HepG2 (cell line): Measurements from ENCODE around the gene EHD1. TPM values are rescaled to one million over a fixed set of nuclear protein-coding genes. Genes with fewer than 3 reads are reported as not detected.

Experiments
- ADNP ChIP-seq: sonication (generic); formaldehyde crosslinking; IDR thresholded peaks from 2 replicates; pipeline ENCODE4 v1.4.0; 2020; ENCODE audit warnings: missing genetic modification reagents
- ARID4A ChIP-seq: sonication (generic); formaldehyde crosslinking; IDR thresholded peaks from 2 replicates; pipeline ENCODE4 v1.5.0; 2020; ENCODE audit warnings: mild to moderate bottlenecking, missing genetic modification reagents, borderline replicate concordance
- ATM ChIP-seq: fragments of 450-650 bp; IDR thresholded peaks from 2 replicates; pipeline ENCODE4 v1.7.1; 2017; ENCODE audit warnings: mild to moderate bottlenecking, borderline replicate concordance
- GPBP1L1 ChIP-seq: sonication (generic); formaldehyde crosslinking; IDR thresholded peaks from 2 replicates; pipeline ENCODE4 v1.5.0; 2020; ENCODE audit warnings: mild to moderate bottlenecking, missing genetic modification reagents
- KDM5B ChIP-seq: sonication (generic); formaldehyde crosslinking; IDR thresholded peaks from 2 replicates; pipeline ENCODE4 v1.4.0; 2020; ENCODE audit warnings: missing genetic modification reagents, mild to moderate bottlenecking, borderline replicate concordance
- KDM6A ChIP-seq: IDR thresholded peaks from 2 replicates; pipeline ENCODE4 v1.6.1; 2016; ENCODE audit warnings: low read depth
- NFATC3 ChIP-seq: sonication (generic); formaldehyde crosslinking; IDR thresholded peaks from 2 replicates; pipeline ENCODE4 v1.5.1; 2020; ENCODE audit warnings: mild to moderate bottlenecking, missing genetic modification reagents
- SKI ChIP-seq: fragments of 450-650 bp; IDR thresholded peaks from one replicate; pipeline ENCODE4 v1.6.1; 2018; ENCODE audit warnings: mild to moderate bottlenecking; ENCODE audit not compliant: partially characterized antibody
- SPEN ChIP-seq: sonication (generic); formaldehyde crosslinking; IDR thresholded peaks from 2 replicates; pipeline ENCODE4 v1.5.1; 2020; ENCODE audit warnings: low read depth, mild to moderate bottlenecking, missing genetic modification reagents
- ZNF251 ChIP-seq: sonication (generic); formaldehyde crosslinking; IDR thresholded peaks from 2 replicates; pipeline ENCODE4 v1.9.0; 2021; ENCODE audit warnings: mild to moderate bottlenecking, missing genetic modification reagents
- polyA plus RNA-seq, 8 experiments: library from polyadenylated mRNA; depleted of rRNA in 3 of 8; stranded (reverse) in 7 of 8; unstranded in 1 of 8; fragments of >200 nt; fragmentation: Illumina TruSeq in 4 of 8; extraction: Trizol in 4 of 8; gene quantifications; 2 replicates each; pipeline versions ENCODE4 v1.2.1 to v1.2.3, GENCODE V29; 2011 to 2016; ENCODE audit warnings: low read depth in 4 of 8, missing spikeins in 1 of 8, mixed read lengths in 1 of 8; ENCODE audit not compliant: insufficient read depth in 1 of 8
- total RNA-seq, 5 experiments: library from RNA; depleted of rRNA; stranded (reverse); fragments of >200 nt; fragmentation: Illumina TruSeq; extraction: Trizol; gene quantifications; 2 replicates each; pipeline ENCODE4 v1.2.3, GENCODE V29; 2016; ENCODE audit warnings: low read depth in 1 of 5
- TF ChIP-seq, protein P1 (sequence below): sonication (generic); formaldehyde crosslinking; conservative IDR thresholded peaks from 2 replicates; pipeline ENCODE4 v1.4.0; 2020; ENCODE audit warnings: missing genetic modification reagents
- TF ChIP-seq, protein P2 (sequence below): sonication (generic); formaldehyde crosslinking; IDR thresholded peaks from 2 replicates; pipeline ENCODE4 v1.4.0; 2020; ENCODE audit warnings: mild to moderate bottlenecking, missing genetic modification reagents, borderline replicate concordance
- TF ChIP-seq, protein P3 (sequence below): sonication (generic); formaldehyde crosslinking; IDR thresholded peaks from 2 replicates; pipeline ENCODE4 v1.8.0; 2022; ENCODE audit warnings: mild to moderate bottlenecking, missing genetic modification reagents; ENCODE audit not compliant: insufficient replicate concordance
- TF ChIP-seq, protein P4 (sequence below), 2 experiments: fragments of 450-650 bp in 1 of 2; sonication (generic) in 1 of 2; formaldehyde crosslinking; IDR thresholded peaks; 2 replicates each; pipeline versions ENCODE4 v1.5.0 to v1.8.0; 2020 to 2022; ENCODE audit warnings: mild to moderate bottlenecking in 1 of 2, missing genetic modification reagents in 1 of 2

The EHD1 gene
- total and polyA plus RNA-seq, 2 of the 13 experiments (the other 11 are each of a cell fraction or from before 2014, with no cell fraction given), result 23.6 to 26.6 TPM

DNA sequence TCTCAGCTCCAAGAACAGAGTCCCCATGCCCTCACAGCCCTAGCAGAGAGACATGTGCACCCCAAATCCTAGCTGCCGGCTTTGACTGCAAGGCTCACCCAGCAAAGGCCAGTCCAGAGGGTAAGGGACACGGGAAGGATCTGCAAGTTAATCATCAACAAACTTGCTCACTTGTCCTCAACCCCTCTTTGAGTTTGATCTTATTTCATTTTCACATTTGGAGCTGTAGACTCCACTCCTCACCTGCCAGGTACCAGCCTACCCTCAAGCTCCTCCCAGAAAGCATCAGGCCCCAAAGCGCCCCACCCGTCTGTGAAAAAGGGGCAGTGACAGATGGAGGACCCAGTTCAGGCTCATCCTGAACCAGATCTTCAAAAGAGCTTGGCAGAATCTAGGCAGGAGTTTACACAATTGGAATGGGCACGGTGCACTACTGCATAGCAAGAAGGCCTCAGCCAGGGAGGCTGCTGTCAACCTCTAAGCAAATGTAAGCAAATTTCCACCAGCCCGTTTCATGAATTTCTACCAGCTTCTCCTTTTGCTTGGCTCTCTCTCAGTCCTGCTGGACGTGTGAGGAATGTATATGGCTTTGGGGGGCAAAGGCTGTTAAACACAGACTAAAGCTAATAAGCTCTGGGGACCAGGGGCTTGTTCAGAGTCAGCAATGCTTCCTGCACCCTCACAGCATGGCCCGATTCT is 5.5 kb downstream of the EHD1 start (continued):
- TF ChIP-seq GPBP1L1 (CRISPR knock-in tag) (no peak), KDM6A (CRISPR knock-in tag) (no peak), KDM5B (CRISPR knock-in tag) (no peak), ARID4A (CRISPR knock-in tag) (0 out of 2 replicates have a peak, but pooled peaks have one; percentile 45), ATM (no peak), SKI (no peak), ZNF251 (CRISPR knock-in tag) (no peak), NFATC3 (no peak), ADNP (CRISPR knock-in tag) (no peak), SPEN (CRISPR knock-in tag) (no peak)
- TF ChIP-seq, protein P1, sequence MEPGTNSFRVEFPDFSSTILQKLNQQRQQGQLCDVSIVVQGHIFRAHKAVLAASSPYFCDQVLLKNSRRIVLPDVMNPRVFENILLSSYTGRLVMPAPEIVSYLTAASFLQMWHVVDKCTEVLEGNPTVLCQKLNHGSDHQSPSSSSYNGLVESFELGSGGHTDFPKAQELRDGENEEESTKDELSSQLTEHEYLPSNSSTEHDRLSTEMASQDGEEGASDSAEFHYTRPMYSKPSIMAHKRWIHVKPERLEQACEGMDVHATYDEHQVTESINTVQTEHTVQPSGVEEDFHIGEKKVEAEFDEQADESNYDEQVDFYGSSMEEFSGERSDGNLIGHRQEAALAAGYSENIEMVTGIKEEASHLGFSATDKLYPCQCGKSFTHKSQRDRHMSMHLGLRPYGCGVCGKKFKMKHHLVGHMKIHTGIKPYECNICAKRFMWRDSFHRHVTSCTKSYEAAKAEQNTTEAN (CRISPR knock-in tag), result no peak
- TF ChIP-seq, protein P2, sequence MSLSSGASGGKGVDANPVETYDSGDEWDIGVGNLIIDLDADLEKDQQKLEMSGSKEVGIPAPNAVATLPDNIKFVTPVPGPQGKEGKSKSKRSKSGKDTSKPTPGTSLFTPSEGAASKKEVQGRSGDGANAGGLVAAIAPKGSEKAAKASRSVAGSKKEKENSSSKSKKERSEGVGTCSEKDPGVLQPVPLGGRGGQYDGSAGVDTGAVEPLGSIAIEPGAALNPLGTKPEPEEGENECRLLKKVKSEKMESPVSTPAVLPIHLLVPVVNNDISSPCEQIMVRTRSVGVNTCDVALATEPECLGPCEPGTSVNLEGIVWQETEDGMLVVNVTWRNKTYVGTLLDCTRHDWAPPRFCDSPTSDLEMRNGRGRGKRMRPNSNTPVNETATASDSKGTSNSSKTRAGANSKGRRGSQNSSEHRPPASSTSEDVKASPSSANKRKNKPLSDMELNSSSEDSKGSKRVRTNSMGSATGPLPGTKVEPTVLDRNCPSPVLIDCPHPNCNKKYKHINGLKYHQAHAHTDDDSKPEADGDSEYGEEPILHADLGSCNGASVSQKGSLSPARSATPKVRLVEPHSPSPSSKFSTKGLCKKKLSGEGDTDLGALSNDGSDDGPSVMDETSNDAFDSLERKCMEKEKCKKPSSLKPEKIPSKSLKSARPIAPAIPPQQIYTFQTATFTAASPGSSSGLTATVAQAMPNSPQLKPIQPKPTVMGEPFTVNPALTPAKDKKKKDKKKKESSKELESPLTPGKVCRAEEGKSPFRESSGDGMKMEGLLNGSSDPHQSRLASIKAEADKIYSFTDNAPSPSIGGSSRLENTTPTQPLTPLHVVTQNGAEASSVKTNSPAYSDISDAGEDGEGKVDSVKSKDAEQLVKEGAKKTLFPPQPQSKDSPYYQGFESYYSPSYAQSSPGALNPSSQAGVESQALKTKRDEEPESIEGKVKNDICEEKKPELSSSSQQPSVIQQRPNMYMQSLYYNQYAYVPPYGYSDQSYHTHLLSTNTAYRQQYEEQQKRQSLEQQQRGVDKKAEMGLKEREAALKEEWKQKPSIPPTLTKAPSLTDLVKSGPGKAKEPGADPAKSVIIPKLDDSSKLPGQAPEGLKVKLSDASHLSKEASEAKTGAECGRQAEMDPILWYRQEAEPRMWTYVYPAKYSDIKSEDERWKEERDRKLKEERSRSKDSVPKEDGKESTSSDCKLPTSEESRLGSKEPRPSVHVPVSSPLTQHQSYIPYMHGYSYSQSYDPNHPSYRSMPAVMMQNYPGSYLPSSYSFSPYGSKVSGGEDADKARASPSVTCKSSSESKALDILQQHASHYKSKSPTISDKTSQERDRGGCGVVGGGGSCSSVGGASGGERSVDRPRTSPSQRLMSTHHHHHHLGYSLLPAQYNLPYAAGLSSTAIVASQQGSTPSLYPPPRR (CRISPR knock-in tag), result no peak
- TF ChIP-seq, protein P3, sequence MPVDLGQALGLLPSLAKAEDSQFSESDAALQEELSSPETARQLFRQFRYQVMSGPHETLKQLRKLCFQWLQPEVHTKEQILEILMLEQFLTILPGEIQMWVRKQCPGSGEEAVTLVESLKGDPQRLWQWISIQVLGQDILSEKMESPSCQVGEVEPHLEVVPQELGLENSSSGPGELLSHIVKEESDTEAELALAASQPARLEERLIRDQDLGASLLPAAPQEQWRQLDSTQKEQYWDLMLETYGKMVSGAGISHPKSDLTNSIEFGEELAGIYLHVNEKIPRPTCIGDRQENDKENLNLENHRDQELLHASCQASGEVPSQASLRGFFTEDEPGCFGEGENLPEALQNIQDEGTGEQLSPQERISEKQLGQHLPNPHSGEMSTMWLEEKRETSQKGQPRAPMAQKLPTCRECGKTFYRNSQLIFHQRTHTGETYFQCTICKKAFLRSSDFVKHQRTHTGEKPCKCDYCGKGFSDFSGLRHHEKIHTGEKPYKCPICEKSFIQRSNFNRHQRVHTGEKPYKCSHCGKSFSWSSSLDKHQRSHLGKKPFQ (CRISPR knock-in tag), result no peak
- TF ChIP-seq, protein P4, sequence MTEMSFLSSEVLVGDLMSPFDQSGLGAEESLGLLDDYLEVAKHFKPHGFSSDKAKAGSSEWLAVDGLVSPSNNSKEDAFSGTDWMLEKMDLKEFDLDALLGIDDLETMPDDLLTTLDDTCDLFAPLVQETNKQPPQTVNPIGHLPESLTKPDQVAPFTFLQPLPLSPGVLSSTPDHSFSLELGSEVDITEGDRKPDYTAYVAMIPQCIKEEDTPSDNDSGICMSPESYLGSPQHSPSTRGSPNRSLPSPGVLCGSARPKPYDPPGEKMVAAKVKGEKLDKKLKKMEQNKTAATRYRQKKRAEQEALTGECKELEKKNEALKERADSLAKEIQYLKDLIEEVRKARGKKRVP (CRISPR knock-in tag; IDR thresholded peaks at IDR 0.05), result no peak
